ENCODE results near the gene HIVEP3.

DNA sequence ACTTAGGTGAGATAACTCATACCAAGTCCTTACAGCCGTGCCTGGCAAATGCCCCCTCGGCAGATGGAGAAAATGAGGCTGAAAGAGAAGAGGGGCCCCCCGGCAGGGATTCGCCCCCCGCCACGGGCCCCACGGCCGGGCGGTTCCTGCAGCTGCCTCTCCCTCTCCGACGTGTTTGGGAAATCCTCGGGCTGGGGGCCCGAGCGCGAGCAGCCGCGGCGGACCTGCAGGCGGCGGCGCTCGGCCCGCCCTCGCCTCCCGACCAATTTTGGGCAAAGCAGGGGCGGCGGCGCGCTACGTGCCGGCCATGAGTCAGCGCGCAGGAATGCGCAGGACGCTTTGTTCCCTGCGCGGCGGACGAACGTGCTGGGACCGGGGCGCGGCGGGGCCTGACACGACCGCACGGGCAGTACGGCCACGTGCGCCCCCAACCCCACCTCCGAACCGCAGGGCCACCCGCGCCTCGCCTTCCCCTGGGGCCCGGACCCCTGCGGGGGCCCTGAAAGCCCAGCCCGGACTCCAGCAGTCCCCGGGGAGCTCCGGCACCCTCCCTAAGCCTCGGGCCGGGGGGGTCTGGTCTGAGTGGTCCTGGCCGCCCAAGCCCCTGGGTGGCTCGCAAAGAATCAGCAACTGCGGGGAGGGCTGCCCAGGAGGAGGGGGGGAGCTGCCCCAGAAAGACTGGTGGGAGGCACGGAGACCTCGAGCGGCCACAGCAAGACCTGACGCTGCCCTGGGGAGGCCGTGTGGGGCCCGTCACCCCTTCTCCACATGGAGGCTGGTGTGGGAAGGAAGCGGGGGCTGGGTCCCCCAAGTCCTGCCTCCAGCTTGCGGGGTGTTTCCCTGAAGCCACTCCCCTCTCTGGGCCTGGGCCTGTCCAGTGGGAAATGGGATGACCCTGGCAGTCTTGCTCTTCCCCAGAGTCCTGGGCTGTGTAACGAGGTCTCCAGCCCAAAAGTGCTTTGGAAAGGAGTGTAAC, 422.4 kb downstream of the HIVEP3 start:
- TF ChIP-seq CTCF (IDR thresholded peaks at IDR 0.05) (peak in 3 of 6 experiments; percentile 8 to 48 (median 34)), POLR2A (IDR thresholded peaks at IDR 0.05) (peak in 2 of 4 donors; percentile 61 to 72)

Data from esophagus squamous epithelium (tissue), 4 donors.